ENCODE data around the gene SNRPD1. TPM values are rescaled to one million over a fixed set of nuclear protein-coding genes. Genes with fewer than 3 reads are reported as not detected.
"Not testable (repeated sequence)": the region's sequence is repeated elsewhere in the genome, so short reads cannot be mapped to it uniquely, and the experiment has no call there.

SNRPD1 gene
- polyA plus RNA-seq, 1 experiment = 5.8 TPM

- Histone ChIP-seq H3K36me3 (ENCODE audit: control insufficient read depth, insufficient read depth, low read length) (no peaks in the 10 kb centered on the region), H3K4me3 (ENCODE audit: low read depth, low read length) (peak within 1 kb of the TSS; percentile 94), H3K27me3 (ENCODE audit: control insufficient read depth, insufficient read depth, low read length) (no peaks in the 10 kb centered on the region)
- ChIA-PET CTCF (interaction anchor here (0.5 to 3.1 kb wide), 30 partner anchors 10 to 894 kb away, joined by 3 to 59 read pairs (median 4); partner anchors contain the start of genes ABHD3, MIB1 and SNRPD1), POLR2A (interaction anchor here (0.6 to 1.1 kb wide), 3 partner anchors 26 to 552 kb away, joined by 3 to 4 read pairs (median 3); no protein-coding TSS in a partner anchor)
- TF ChIP-seq CTCF (IDR thresholded peaks at IDR 0.05; ENCODE audit: insufficient read depth, low read depth, low read length) = peak; percentile 84
- DNase-seq (ENCODE audit: low read depth) = peak; percentile 90
These were observed 11.3 kb upstream of the SNRPD1 start, which contains the start of gene ESCO1 for GRCh38 chr18:21600526-21601410. TSS of gene ESCO1 (minus strand) at chr18:21600704. CDS start at chr18:21574843, 25,861 bp downstream.

GRCh38 chr18:21602299-21602587 is 9.9 kb upstream of the SNRPD1 start:
- TF ChIP-seq CTCF (IDR thresholded peaks at IDR 0.05; ENCODE audit: insufficient read depth, low read depth, low read length) = no peak
- CTCF ChIA-PET = interaction anchor here (0.7 to 1.7 kb wide), 2 partner anchors 407 to 409 kb away, joined by 3 to 4 read pairs; no protein-coding TSS in a partner anchor
- Histone ChIP-seq H3K36me3 (ENCODE audit: control insufficient read depth, insufficient read depth, low read length) (no peaks in the 10 kb centered on the region), H3K4me3 (ENCODE audit: low read depth, low read length) (no peak overlapping the region), H3K27me3 (ENCODE audit: control insufficient read depth, insufficient read depth, low read length) (no peaks in the 10 kb centered on the region)
- POLR2A ChIA-PET = no interaction called here
- no peak for DNase-seq (ENCODE audit: low read depth)

GRCh38 chr18:21604671-21605070 is 7.4 kb upstream of the SNRPD1 start:
- POLR2A ChIA-PET = interaction anchor here (0.6 kb wide), 1 partner anchor 221 kb away, joined by 5 read pairs; no protein-coding TSS in a partner anchor
- no peak for TF ChIP-seq CTCF (IDR thresholded peaks at IDR 0.05; ENCODE audit: insufficient read depth, low read depth, low read length)
- no peaks in the 10 kb centered on the region for H3K36me3 ChIP-seq (ENCODE audit: control insufficient read depth, insufficient read depth, low read length)
- CTCF ChIA-PET = interaction anchor here (0.5 kb wide), 1 partner anchor 57 kb away, joined by 3 read pairs; no protein-coding TSS in a partner anchor
- DNase-seq (ENCODE audit: low read depth) = no peak
- no peaks in the 10 kb centered on the region for H3K27me3 ChIP-seq (ENCODE audit: control insufficient read depth, insufficient read depth, low read length)
- H3K4me3 ChIP-seq (ENCODE audit: low read depth, low read length) = no peak overlapping the region

DNA sequence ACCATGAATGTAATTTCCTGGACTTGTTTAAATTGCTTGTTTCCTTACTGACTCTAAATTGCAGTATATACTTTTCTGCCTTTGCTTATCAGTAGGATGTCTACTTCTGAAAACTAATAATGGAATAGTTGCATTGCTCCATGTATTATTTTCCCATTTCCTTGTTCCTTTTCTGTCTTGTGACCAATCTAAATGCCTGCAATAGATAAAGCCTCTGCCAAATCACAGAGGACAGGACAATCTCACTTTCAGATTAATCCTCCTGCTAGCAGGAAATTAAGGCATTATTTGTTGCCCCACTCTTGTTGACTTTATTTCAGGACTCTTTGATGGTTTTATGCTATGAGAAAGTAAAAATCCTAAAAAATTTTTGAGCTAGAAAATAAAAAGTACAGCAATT is 6.9 kb upstream of the SNRPD1 start:
- DNase-seq (ENCODE audit: low read depth) = no peak
- TF ChIP-seq CTCF (IDR thresholded peaks at IDR 0.05; ENCODE audit: insufficient read depth, low read depth, low read length) = no peak
- no peaks in the 10 kb centered on the region for H3K36me3 ChIP-seq (ENCODE audit: control insufficient read depth, insufficient read depth, low read length)
- POLR2A ChIA-PET = no interaction called here
- no peaks in the 10 kb centered on the region for H3K27me3 ChIP-seq (ENCODE audit: control insufficient read depth, insufficient read depth, low read length)
- CTCF ChIA-PET = no interaction called here
- no peak overlapping the region for H3K4me3 ChIP-seq (ENCODE audit: low read depth, low read length)

GRCh38 chr18:21611401-21612124 is 551 bp upstream of the SNRPD1 start:
- CTCF ChIA-PET = interaction anchor here (0.6 to 5.9 kb wide), 7 partner anchors 8 to 171 kb away, joined by 3 to 59 read pairs (median 3); partner anchors contain the start of gene ESCO1
- H3K36me3 ChIP-seq (ENCODE audit: control insufficient read depth, insufficient read depth, low read length); POLR2A ChIA-PET; DNase-seq (ENCODE audit: low read depth); H3K27me3 ChIP-seq (ENCODE audit: control insufficient read depth, insufficient read depth, low read length): not testable (repeated sequence)
- H3K4me3 ChIP-seq (ENCODE audit: low read depth, low read length) = peak overlapping the region; percentile 28

DNA sequence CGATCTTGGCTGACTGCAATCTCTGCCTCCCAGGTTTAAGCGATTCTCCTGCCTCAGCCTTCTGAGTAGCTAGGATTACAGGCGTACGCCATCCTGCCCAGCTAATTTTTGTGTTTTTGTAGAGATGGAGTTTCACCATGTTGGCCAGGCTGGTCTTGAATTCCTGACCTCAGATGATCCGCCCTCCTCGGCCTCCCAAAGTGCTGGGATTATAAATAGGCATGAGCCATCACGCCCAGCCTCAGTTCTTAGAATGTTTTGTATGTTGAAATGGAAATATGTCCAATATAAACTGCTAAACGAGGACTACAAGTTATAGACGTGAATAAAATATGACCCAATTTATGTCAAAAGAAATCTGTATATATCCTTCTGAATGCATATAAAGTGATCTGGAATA is 9.5 kb downstream of the SNRPD1 start:
- CTCF ChIA-PET = interaction anchor here (1.1 kb wide), 1 partner anchor 49 kb away, joined by 3 read pairs; no protein-coding TSS in a partner anchor
- POLR2A ChIA-PET; H3K4me3 ChIP-seq (ENCODE audit: low read depth, low read length); H3K27me3 ChIP-seq (ENCODE audit: control insufficient read depth, insufficient read depth, low read length); DNase-seq (ENCODE audit: low read depth); H3K36me3 ChIP-seq (ENCODE audit: control insufficient read depth, insufficient read depth, low read length): not testable (repeated sequence)
